Measurements from ENCODE around the gene BCAP31.
"Not testable (repeated sequence)": the region's sequence is repeated elsewhere in the genome, so short reads cannot be mapped to it uniquely, and the experiment has no call there.

Gene BCAP31

DNA sequence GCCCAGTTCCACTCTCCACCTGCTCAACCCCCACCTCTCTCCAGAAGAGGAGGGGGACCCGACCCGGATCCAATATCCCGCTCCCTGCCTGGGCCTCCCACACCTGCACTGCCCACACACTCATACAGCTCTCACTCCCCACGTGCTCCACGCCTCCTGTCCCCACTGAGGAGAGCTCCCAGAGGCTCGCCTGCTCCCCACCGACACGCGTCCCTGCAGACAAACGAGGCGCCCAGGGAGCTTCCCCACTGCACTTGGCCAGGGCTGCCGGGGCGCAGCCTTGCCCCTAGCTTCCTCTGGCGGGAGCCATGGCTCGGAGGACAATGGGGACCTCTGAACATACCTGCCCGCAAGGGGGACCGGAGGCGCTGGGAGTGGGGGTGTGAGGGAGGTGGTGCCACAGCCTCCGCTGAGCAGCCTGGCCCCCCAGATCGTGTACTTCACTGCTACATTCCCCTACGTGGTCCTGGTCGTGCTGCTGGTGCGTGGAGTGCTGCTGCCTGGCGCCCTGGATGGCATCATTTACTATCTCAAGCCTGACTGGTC is 31.5 kb downstream of the BCAP31 start:
- no peak for DNase-seq

DNA sequence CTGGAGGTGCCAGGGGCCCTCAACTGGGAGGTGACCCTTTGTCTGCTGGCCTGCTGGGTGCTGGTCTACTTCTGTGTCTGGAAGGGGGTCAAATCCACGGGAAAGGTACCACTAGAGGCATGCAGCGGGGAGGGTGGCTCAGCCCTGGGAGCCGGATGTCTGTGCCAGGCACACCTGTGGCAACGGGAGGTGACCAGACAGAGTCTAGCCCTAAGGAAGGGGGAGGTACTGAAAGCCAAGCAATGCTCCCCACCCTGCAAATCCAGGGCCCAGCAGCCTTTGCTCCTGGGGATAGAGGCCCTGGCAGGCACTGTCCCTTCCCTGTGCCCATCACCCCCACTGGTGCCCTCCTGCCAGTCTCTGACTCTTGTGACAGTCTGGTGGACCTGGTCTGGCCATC is 32.2 kb downstream of the BCAP31 start:
- no peak for DNase-seq

DNA sequence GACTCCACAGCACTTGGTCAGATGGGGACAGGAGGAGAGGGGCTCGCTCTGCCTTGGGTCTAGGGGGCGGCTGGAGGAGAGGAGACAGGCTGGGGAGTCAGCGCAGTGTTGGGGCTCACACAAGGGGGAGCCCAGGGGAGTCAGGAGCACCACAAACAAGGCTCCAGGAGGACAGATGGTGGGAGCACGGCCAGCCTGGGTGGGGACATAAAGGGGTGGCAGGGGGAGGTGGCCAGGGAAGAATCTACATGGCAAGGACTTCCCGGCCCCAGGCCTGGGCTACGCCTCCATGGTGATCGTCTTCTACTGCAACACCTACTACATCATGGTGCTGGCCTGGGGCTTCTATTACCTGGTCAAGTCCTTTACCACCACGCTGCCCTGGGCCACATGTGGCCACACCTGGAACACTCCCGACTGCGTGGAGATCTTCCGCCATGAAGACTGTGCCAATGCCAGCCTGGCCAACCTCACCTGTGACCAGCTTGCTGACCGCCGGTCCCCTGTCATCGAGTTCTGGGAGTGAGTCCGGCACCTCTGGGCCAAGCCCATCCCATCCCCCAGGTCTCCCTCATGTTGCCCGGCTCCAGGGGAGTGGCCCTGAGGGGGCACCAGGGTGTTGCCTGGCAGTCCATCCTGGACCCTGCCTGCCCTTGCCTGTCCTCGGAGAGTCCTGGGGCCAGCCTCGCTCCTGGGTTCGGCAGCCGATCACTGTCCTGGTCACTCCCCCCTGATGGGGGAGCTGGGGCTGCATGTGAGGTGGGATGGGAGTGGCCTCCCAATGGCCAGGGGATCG is 33.0 kb downstream of the BCAP31 start:
- not testable (repeated sequence) for DNase-seq

DNA sequence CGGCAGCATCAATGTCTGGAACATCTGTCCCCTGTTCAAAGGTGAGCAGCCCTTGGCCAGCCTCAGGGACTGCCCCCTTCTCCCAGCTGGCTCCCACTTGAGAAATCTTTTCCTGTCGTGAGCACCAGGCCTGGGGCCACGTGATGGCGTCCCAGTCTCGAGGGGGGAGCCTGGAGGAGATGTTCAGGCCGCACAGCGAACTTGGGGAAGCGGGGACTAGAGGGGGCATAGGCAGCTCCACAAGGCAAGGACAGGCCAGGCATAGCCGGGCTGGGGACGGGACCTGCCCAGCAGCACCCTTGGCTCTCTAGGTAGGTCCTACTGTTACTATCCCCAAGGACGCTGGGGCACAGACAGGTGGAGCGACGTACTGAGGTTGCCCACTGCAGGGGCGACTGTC is 33.7 kb downstream of the BCAP31 start:
- DNase-seq, result no peak

DNA sequence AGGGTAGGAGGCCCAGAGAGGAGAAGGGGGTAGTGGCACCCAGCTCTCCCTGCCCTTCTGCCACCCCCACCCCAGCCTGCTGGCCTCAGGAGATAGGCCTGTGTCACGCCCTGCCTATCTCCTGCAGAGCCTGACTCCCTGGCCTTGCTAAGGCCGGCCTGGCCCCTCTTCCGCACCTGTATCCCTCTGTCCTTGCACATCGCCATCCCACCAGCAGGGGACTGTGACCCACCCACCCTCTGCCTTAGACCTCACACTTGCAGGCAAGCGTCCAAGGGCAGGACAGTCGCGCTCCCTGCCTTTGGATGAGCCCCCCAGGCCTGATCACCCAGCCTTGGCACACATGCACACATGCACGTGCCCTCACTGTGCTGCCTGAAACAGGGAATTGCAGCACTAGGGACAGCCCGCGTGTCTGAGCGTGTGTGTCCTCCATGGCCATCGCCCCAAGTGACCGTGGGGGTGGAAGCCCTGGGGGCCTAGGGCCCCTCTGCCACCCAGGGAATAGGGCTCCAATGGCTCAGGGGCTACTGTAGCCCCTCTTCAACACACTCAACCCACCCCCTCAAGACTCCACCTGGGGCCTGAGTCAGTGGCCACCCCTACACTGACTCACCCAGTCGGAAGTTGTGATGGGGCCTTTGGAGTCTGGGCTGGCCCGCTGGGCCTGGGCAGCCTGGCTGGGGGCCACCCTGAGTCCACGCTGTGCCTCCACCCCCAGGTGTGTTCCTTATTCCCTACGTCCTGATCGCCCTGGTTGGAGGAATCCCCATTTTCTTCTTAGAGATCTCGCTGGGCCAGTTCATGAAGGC is 34.3 kb downstream of the BCAP31 start:
- DNase-seq, result no peak

DNA sequence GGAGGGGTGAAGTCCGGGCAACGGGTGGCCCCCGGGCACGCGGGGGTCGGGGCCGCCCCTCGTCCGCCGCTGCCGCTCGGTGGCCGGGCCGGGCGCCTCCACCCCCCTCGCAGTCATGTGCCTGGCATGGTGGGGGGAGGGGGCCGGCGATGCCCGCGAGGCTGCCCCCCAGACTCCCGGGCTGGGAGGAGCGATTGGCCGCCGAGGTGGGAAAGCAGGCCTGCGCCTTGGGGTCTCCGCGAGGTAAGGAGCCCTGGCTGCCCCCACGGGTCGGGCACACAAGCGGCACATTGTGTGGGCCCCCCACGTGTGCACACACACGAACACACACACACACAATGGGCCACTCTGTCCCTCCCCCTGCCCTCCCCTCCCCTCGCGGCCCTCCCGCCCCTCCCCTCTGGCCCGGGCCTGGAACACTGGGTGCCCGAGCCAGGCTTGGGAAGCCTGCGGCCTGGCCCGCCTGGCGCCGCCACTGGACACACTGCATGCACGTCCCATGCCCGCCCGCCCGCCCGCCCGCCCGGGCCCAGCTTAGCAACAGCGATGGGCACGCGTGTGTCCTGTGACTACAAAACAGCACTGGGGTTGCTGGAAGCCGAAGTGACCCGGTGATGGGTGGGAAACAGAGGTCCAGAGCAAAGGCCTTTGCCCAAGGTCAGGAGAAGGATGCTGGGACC is 35.1 kb downstream of the BCAP31 start:
- no peak for DNase-seq

DNA sequence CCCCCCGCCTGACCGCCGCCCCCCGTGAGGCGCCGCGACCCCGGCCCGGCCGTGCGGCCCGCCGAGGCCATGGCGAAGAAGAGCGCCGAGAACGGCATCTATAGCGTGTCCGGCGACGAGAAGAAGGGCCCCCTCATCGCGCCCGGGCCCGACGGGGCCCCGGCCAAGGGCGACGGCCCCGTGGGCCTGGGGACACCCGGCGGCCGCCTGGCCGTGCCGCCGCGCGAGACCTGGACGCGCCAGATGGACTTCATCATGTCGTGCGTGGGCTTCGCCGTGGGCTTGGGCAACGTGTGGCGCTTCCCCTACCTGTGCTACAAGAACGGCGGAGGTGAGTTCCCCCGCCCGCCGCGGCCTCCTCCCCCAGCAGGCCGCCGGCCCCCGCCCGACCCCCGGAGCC is 35.7 kb downstream of the BCAP31 start:
- no peak for DNase-seq

DNA sequence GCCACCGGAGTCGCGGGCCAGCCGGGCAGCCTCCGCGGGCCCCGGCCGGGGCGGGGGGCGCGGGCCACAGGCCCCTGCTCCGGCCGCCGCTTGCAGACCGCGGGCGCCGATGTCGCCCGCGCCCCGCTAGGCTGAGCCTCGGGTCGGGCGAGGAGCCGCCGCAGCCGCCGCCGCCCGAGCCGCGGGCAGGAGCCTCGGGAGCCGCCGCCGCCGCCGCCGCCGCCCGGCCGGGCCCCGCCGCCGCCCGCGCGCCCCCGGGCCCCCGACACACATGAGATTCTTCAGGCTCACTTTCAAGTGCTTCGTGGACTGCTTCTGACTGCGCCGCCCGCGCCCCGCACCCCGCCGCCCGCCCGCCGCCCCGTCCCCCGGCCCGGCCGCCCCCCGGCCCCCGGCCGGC is 36.1 kb downstream of the BCAP31 start:
- DNase-seq, result no peak

DNA sequence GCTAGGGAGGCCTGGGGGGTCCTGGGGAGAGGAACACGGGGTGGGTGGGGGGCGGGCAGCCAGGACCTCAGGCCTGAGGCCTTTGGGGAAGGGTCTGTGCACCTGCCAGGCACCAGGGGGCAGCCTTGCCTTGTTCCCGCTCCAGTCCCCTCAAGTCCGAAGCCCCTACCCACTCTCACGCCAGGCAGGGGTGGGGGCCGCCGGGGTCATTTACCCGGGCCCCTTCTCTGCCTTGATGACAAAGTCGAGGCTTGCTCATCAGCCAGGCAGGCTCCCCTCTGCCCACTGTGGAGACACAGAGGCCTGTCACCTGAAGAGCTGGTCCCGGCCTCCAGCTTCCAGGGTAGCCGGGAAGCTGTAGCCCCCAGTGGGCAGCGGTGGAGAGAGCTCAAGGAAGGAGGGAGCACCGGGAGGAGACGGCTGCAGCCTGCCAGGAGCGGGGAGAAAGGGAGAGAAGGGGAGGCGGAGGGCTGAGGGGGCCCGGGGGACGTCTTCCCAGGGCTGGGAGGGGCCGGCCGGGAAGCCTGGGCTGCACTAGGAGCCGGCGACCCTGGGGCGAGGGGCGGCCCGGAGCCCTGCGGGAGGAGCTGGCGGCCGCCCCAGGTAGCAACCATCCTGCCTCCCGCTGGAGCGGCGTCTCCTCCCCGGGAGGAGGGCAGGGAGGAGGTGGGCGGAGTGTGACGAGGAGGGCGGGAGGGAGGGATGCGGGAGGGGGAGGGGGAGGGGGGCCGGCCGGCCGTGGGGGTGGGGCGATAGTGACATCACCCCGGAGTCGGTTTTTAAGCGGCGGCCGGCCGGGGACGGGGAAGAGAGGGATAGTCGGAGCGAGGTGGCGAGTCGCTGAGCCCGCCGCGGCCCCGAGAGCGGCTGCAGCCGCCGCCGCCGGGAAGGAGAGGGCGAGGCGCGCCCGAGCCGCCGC is 36.8 kb downstream of the BCAP31 start, which contains the start of gene SLC6A8:
Gene SLC6A8 (plus strand): TSS at position 806 of the 919 bp plus-strand sequence. CDS start 649 bp downstream, outside the sequence.
- no peak for DNase-seq

DNA sequence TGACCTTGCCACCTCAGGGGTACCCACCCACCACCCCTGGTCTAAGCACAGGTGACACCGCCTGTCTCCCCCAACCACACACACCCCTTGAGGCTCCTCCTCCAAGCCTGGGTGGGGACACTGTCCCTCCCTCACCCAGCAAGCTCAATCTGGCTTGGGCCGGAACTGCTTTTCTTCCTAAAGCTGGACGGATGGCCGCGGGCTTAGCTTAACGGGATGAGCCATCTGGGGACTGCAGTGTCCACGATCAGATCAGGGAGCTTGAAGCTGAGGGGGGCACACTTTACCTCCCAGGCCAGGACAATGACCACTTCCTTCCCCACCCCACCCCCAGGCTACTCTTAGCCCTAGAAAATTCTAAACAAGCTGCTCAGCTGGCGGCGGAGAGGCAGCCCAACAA is 37.5 kb downstream of the BCAP31 start:
- no peak for DNase-seq

DNA sequence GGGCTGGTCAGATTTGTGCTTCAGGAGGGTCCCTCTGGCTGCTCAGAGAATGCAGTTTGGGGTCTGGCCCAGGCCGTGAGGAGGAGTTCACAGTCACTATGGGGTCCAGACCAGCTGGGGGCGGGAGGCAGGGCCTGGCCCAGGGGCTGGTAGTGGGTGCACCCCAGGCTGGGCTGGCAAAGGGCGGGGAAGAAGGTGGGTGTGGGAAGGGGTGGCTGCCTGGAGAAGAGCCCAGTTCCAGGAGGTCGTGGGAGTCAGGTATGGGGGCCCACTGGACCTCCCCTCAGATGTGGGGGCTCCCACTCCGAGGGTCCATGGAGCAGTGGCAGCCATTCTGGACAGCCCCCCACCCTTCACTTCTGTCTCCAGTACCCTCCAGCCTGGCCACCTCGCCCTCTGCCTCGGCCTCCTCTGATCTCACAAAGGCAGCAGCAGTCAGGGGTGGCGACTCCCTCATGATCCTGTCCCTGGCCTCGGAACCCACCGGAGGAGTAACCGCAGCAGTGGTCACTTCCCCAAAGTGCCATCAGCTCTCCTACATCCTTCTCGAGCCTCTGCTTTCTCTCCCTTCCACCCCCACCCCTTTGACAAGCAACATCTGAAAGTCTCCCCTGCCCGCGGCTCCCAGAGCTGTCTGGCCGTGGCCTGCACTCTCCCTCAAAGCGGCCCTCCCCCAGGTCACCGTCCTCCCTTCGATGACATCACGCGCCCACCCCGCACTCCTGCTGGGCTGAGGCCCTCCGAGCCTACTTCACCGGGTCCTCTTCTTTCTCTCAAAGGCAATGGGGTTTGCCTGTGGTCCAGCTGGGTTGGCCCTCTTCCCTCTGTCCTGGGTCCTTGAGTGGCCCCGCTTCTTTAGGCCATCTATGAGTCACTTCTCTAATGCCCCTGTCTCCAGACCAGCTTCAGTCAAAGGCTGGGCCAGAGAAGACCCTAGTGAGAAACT is 38.2 kb downstream of the BCAP31 start:
- DNase-seq, result no peak

DNA sequence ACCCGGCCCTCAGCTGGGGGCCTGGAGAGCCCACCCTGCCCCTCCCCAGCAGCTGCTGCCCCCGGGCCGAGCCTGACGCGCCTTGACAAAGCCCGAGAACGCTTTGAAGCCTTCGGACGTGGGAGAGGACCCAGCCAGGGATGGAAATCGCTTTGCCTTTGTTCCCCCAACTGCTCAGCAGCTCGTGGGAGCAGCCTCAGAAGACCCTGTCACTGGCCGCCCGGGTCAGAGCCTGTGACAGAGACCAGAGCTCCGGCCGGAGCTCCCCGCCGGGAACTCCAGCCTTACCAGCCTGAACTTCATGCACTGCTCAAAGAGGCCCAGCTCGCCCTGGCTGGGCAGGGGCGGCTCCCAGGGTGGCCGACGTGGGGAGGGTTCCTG is 39.0 kb downstream of the BCAP31 start:
- no peak for DNase-seq

DNA sequence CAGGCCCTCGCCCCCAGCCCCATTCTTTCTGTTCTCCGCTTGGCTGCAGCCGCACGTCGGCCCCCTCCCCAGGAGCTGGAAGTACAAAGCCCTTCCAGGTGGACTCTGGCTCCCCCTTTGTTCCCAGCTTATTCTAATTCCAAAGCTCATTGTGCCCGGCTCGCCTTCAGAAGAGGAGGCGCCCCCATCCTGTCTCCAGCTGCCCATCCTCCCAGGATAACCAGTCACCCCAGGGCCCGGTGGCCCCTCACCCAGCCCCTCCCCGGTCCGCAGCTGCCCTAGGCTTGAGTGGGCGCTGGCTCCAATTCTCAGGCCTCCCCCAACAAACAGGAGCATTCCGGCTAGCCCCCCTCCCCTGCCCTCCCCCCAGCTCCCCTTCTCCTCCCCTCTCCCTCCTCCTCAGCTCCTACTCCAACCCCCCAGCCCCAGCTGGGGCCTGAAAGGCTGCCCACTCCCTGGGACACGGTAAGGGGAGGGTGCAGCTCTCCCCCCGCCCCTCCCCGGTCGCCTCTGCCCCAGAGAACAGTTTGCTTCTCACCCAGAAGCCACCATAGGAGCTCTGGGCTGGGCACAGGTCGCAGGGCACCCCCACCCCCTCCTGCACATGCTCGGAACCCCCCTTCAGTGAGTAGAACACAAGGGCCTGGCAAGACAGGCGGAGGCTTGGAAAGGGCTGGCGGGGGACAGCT is 39.6 kb downstream of the BCAP31 start:
- DNase-seq, result no peak

DNA sequence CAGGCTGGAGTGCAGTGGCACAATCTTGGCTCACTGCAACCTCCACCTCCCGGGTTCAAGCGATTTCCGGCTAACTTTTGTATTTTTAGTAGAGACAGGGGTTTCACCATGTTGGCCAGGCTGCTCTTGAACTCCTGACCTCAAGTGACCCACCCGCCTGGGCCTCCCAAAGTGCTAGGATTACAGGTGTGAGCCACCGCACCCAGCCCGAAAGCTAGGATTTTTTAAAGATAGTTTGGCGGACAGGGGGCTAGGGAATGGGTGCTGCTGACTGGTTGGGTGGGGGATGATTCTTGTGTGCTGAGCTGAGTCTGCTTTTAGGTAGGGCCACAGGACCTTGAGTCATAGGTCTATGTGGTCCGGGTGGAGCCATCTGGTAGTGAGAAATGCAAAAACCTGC is 40.7 kb downstream of the BCAP31 start:
- DNase-seq, result not testable (repeated sequence)

DNA sequence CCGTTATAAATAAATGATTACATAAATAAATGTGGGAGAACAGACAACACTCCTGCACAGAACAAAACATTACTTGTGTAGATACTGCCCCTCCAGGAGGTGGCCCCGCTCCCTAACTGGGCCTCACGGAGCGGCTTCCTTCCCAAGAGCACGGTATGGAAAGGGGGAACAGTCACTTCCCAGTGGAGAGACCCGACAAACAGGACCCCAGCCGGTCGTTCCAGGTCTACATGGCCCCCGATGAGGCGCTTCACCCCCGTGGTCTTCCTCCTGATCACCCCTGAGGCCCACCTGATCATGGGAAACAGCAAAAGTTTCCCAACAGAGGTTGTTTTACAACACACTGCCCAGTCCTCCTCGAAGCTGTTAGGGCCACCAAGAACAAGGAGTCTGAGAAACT is 43.0 kb downstream of the BCAP31 start:
- DNase-seq, result no peak

DNA sequence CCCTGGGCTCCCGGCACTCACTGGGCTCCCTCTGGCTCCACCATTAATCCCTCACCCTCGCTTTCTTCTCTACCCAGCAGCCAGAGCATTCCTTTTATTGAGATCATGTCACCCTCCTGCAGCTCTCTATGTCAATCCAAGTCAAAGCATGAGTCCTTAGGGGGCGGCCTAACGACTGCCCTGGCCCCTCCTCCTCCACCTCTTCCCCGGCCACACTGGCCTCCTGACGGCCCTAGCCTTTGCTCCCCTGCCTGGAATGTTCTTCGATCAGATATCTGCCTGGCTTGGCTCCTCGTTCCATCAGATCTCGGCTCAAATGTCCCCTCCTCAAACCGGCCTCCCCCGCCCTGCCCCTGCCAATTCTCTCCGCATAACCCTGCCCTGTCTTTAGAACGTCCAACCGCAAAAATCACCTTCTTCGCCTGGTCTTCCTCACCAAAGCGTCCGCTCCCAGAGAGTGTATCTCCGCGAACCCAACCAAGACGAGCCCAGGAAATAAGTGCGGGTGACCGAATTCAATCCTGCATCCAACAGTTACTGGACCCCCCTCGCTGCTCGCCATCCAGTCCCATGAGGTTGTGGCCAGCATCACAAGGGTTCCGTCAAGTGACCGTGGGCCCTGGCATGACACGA is 49.9 kb downstream of the BCAP31 start:
- no peak for DNase-seq

DNA sequence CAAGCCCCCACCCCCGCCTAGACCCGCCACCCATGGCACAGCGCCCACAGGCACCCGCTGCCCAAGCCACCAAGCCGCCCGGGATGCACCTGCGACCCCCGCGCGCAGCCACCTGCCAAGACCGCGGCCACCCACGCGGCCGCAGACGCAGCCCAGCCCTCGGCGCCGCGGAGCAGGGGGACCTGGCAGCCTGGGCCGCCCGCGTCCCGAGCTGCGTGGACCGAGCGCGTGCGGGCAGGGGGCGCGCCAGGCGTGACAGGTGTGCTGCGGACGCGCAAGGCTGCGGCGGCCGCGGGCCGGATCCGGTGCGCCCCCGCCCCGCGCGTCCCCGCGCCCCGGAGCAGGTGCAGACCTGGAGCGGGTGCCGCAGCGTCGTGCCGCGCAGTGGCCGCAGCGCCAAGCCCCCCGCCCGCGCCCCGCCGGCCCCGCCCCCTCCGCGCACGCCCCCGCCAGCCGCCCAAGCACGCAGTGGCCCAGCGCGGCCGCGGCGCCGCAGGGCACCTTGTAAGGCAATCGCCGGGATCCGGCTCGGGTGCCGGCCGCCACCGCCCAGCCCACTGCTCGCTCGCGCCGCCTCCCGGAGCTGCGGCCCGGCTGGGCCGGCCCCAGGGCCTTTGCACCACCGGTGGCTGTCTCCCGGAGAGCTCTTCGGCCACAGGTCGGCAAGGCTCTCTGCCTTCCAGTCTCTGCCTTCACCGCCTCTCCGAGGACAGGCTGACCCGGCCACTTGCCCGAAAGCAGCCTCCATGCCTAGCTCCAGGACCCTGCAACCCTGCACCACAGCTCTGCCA is 50.6 kb downstream of the BCAP31 start, which contains the start of gene PNCK:
Gene PNCK (minus strand): TSS at position 386 of the 791 bp plus-strand sequence. CDS start 737 bp downstream, outside the sequence.
- DNase-seq, result no peak

DNA sequence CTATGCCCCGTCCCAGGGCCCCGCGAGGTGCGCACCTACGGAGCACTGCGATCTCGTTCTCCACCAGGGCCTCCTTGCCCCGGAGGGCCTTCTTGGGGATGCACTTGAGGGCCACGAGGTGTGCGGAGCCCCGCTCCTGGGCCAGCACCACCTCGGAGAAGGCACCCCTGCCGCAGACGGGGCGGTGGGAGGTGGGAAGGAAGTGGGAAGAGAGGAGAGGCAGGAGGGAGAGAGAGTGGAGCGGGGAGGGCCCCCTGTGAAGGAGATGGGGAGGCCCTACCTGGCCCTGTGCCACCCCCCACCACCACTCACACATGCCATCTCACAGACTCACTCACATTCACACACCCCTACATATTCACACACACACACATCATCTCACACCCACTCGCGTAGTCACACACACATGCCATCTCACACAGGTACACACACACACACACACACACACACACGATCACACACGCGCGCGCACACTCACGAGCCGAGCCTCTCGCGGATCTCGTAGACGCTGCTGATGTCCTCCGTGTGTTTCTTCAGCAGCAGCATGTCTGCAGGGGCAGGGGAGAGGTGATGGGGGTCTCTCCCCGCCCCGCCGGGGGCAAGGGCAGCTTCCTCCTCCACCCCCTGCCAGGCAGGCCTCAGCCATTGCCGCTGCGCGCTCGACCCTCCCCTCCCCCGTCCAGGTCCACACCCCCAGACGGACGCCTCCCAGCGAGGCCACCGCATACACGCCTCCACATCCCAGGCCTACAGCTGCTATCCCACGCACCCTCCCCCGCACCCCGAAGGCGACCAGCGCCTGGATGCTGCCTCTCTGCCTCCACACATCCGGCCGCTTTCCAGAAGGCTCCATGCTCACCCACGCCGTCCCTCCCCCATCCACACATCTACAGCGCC is 51.4 kb downstream of the BCAP31 start:
- DNase-seq, result no peak

All from kidney glomerular epithelial cell (primary cell).